WTC11 (cell line): ENCODE results near the gene KCTD20. TPM values are rescaled to one million over a fixed set of nuclear protein-coding genes. Genes with fewer than 3 reads are reported as not detected.

Source experiments
- ATAC-seq: fragments of 200-7000 bp; cut with Tn5 transposase; 2 replicates; pipeline ENCODE4 v1.10.0; 2021; ENCODE audit warnings: mild to moderate bottlenecking, moderate library complexity
- CTCF ChIA-PET: fragments of 300-600 bp; sonication (Branson Sonifier 250); formaldehyde crosslinking; loops from one replicate; lab custom pipeline; 2021; ENCODE audit warnings: antibody characterized with exemption; lab: Charles Lee
- POLR2A ChIA-PET: fragments of 350-600 bp; sonication (Branson Sonifier 250); formaldehyde crosslinking; loops from one replicate; lab custom pipeline; 2021; ENCODE audit warnings: antibody characterized with exemption; lab: Charles Lee
- DNase-seq: peaks from one replicate; pipeline ENCODE4 v3.0.0; 2021; ENCODE audit warnings: low spot score
- H3K27ac Mint-ChIP-seq: 2 replicates; pipeline ENCODE4 v1.8.0; 2021; ENCODE audit warnings: mixed read lengths
- H3K27me3 Mint-ChIP-seq: 2 replicates; pipeline ENCODE4 v1.8.0; 2021; ENCODE audit warnings: low read depth, mild to moderate bottlenecking, moderate library complexity, mixed read lengths
- H3K36me3 Mint-ChIP-seq: 2 replicates; pipeline ENCODE4 v1.8.0; 2021; ENCODE audit warnings: mixed read lengths
- H3K4me1 Mint-ChIP-seq: 2 replicates; pipeline ENCODE4 v1.8.0; 2022; ENCODE audit warnings: mixed read lengths
- H3K4me3 Mint-ChIP-seq: 2 replicates; pipeline ENCODE4 v1.8.0; 2021; ENCODE audit warnings: mild to moderate bottlenecking, moderate library complexity, mixed read lengths
- H3K9me3 Mint-ChIP-seq: 2 replicates; pipeline ENCODE4 v1.8.0; 2021; ENCODE audit warnings: mixed read lengths
- FOXP1 ChIP-seq: sonication (generic); formaldehyde crosslinking; IDR thresholded peaks from 2 replicates; pipeline ENCODE4 v1.8.0; 2022; ENCODE audit warnings: missing genetic modification reagents, mild to moderate bottlenecking, moderate library complexity, borderline replicate concordance
- GTF2I ChIP-seq: fragments of 250-450 bp; sonication (Bioruptor Pico); conservative IDR thresholded peaks from 2 replicates; pipeline ENCODE4 v1.4.0; 2021; ENCODE audit warnings: mild to moderate bottlenecking
- KAT7 ChIP-seq: sonication (generic); formaldehyde crosslinking; IDR thresholded peaks from 2 replicates; pipeline ENCODE4 v1.8.1; 2023; ENCODE audit warnings: missing genetic modification reagents, mild to moderate bottlenecking, borderline replicate concordance
- NR2C2 ChIP-seq: sonication (generic); formaldehyde crosslinking; IDR thresholded peaks from 2 replicates; pipeline ENCODE4 v1.8.0; 2022; ENCODE audit warnings: mild to moderate bottlenecking, missing genetic modification reagents
- SP1 ChIP-seq: sonication (generic); formaldehyde crosslinking; conservative IDR thresholded peaks from 2 replicates; pipeline ENCODE4 v1.8.1; 2022; ENCODE audit warnings: missing genetic modification reagents
- ZBTB21 ChIP-seq: sonication (generic); formaldehyde crosslinking; IDR thresholded peaks from 2 replicates; pipeline ENCODE4 v1.8.1; 2023; ENCODE audit warnings: mild to moderate bottlenecking, missing genetic modification reagents, borderline replicate concordance
- ZNF121 ChIP-seq: sonication (generic); formaldehyde crosslinking; IDR thresholded peaks from 2 replicates; pipeline ENCODE4 v1.8.0; 2023; ENCODE audit warnings: missing genetic modification reagents
- ZNF263 ChIP-seq: sonication (generic); formaldehyde crosslinking; IDR thresholded peaks from 2 replicates; pipeline ENCODE4 v1.8.1; 2022; ENCODE audit warnings: low read depth, mild to moderate bottlenecking, moderate library complexity, missing genetic modification reagents
- ZNF423 ChIP-seq: fragments of 250-450 bp; sonication (Bioruptor Pico); IDR thresholded peaks from 2 replicates; pipeline ENCODE4 v2.1.2; 2022; ENCODE audit warnings: mild to moderate bottlenecking, moderate library complexity
- total RNA-seq: library from RNA; stranded (reverse); gene quantifications from 3 replicates; pipeline ENCODE4 v1.2.3, GENCODE V29; 2021
- TF ChIP-seq, protein P1 (sequence below): sonication (generic); formaldehyde crosslinking; IDR thresholded peaks from 2 replicates; pipeline ENCODE4 v1.8.1; 2023; ENCODE audit warnings: mild to moderate bottlenecking, moderate library complexity, missing genetic modification reagents
- TF ChIP-seq, protein P2 (sequence below): fragments of 250-450 bp; sonication (Bioruptor Pico); IDR thresholded peaks from 2 replicates; pipeline ENCODE4 v1.8.0; 2021; ENCODE audit warnings: mild to moderate bottlenecking
- TF ChIP-seq, protein P3 (sequence below): sonication (generic); formaldehyde crosslinking; IDR thresholded peaks from 2 replicates; pipeline ENCODE4 v1.8.1; 2022; ENCODE audit warnings: missing genetic modification reagents, borderline replicate concordance
- TF ChIP-seq, protein P4 (sequence below): sonication (generic); formaldehyde crosslinking; IDR thresholded peaks from 2 replicates; pipeline ENCODE4 v1.8.1; 2022; ENCODE audit warnings: mild to moderate bottlenecking, moderate library complexity, missing genetic modification reagents
- TF ChIP-seq, protein P5 (sequence below): sonication (generic); formaldehyde crosslinking; IDR thresholded peaks from 2 replicates; pipeline ENCODE4 v1.8.1; 2023; ENCODE audit warnings: mild to moderate bottlenecking, missing genetic modification reagents, moderate library complexity
- TF ChIP-seq, protein P6 (sequence below): sonication (generic); formaldehyde crosslinking; IDR thresholded peaks from 2 replicates; pipeline ENCODE4 v1.8.0; 2023; ENCODE audit warnings: missing genetic modification reagents
- TF ChIP-seq, protein P7 (sequence below): sonication (generic); formaldehyde crosslinking; IDR thresholded peaks from 2 replicates; pipeline ENCODE4 v1.8.1; 2022; ENCODE audit warnings: mild to moderate bottlenecking, missing genetic modification reagents, moderate library complexity, borderline replicate concordance
- TF ChIP-seq, protein P8 (sequence below): fragments of 250-450 bp; sonication (Bioruptor Pico); conservative IDR thresholded peaks from 2 replicates; pipeline ENCODE4 v1.9.0; 2021; ENCODE audit warnings: mild to moderate bottlenecking
- TF ChIP-seq, protein P9 (sequence below): fragments of 250-450 bp; sonication (Bioruptor Pico); IDR thresholded peaks from 2 replicates; pipeline ENCODE4 v1.9.0; 2021; ENCODE audit warnings: mild to moderate bottlenecking, borderline replicate concordance

The KCTD20 gene
- total RNA-seq, 1 experiment from 2014 or later: 26.7 TPM

DNA sequence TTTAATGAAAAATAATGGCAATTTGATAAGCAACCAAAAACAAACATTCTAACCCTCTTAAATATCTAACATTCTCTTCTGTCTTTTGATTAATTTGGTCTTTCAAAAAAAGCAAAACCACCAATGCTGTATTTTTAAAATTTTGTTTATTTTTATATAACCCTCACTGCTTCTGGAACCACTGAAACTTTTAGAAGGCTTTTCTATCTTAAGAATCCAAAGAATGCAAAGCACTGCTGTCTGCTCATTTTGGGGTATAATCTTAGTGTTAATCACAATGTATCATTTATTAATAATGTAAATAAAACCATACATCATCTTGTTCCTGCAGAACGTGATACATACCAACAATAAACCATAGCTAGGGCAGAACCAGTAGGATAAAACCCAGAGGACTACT, 90.5 kb downstream of the KCTD20 start:
- H3K4me3 Mint-ChIP-seq: no peak overlapping the region
- H3K9me3 Mint-ChIP-seq: no peaks in the 10 kb centered on the region
- no peak overlapping the region; the same call in 1 of the 2 replicates for H3K27ac Mint-ChIP-seq
- TF ChIP-seq, protein P1, sequence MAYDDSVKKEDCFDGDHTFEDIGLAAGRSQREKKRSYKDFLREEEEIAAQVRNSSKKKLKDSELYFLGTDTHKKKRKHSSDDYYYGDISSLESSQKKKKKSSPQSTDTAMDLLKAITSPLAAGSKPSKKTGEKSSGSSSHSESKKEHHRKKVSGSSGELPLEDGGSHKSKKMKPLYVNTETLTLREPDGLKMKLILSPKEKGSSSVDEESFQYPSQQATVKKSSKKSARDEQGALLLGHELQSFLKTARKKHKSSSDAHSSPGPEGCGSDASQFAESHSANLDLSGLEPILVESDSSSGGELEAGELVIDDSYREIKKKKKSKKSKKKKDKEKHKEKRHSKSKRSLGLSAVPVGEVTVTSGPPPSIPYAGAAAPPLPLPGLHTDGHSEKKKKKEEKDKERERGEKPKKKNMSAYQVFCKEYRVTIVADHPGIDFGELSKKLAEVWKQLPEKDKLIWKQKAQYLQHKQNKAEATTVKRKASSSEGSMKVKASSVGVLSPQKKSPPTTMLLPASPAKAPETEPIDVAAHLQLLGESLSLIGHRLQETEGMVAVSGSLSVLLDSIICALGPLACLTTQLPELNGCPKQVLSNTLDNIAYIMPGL (CRISPR knock-in tag): no peak
- TF ChIP-seq KAT7 (CRISPR knock-in tag) (no peak), ZNF121 (CRISPR knock-in tag) (no peak), FOXP1 (no peak), ZNF423 (no peak), NR2C2 (CRISPR knock-in tag) (no peak), SP1 (CRISPR knock-in tag) (no peak), ZBTB21 (CRISPR knock-in tag) (no peak)
- TF ChIP-seq, protein P2, sequence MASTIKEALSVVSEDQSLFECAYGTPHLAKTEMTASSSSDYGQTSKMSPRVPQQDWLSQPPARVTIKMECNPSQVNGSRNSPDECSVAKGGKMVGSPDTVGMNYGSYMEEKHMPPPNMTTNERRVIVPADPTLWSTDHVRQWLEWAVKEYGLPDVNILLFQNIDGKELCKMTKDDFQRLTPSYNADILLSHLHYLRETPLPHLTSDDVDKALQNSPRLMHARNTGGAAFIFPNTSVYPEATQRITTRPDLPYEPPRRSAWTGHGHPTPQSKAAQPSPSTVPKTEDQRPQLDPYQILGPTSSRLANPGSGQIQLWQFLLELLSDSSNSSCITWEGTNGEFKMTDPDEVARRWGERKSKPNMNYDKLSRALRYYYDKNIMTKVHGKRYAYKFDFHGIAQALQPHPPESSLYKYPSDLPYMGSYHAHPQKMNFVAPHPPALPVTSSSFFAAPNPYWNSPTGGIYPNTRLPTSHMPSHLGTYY: no peak
- TF ChIP-seq, protein P3, sequence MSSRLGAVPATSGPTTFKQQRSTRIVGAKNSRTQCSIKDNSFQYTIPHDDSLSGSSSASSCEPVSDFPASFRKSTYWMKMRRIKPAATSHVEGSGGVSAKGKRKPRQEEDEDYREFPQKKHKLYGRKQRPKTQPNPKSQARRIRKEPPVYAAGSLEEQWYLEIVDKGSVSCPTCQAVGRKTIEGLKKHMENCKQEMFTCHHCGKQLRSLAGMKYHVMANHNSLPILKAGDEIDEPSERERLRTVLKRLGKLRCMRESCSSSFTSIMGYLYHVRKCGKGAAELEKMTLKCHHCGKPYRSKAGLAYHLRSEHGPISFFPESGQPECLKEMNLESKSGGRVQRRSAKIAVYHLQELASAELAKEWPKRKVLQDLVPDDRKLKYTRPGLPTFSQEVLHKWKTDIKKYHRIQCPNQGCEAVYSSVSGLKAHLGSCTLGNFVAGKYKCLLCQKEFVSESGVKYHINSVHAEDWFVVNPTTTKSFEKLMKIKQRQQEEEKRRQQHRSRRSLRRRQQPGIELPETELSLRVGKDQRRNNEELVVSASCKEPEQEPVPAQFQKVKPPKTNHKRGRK: no peak
- TF ChIP-seq, protein P4, sequence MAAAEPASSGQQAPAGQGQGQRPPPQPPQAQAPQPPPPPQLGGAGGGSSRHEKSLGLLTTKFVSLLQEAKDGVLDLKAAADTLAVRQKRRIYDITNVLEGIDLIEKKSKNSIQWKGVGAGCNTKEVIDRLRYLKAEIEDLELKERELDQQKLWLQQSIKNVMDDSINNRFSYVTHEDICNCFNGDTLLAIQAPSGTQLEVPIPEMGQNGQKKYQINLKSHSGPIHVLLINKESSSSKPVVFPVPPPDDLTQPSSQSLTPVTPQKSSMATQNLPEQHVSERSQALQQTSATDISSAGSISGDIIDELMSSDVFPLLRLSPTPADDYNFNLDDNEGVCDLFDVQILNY: no peak
- TF ChIP-seq, protein P5, sequence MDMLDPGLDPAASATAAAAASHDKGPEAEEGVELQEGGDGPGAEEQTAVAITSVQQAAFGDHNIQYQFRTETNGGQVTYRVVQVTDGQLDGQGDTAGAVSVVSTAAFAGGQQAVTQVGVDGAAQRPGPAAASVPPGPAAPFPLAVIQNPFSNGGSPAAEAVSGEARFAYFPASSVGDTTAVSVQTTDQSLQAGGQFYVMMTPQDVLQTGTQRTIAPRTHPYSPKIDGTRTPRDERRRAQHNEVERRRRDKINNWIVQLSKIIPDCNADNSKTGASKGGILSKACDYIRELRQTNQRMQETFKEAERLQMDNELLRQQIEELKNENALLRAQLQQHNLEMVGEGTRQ (CRISPR knock-in tag): no peak
- TF ChIP-seq, protein P6, sequence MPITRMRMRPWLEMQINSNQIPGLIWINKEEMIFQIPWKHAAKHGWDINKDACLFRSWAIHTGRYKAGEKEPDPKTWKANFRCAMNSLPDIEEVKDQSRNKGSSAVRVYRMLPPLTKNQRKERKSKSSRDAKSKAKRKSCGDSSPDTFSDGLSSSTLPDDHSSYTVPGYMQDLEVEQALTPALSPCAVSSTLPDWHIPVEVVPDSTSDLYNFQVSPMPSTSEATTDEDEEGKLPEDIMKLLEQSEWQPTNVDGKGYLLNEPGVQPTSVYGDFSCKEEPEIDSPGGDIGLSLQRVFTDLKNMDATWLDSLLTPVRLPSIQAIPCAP (CRISPR knock-in tag): no peak
- POLR2A ChIA-PET: no interaction called here
- H3K27me3 Mint-ChIP-seq: no peaks in the 10 kb centered on the region
- H3K4me1 Mint-ChIP-seq: no peaks in the 10 kb centered on the region
- DNase-seq: no peak
- H3K36me3 Mint-ChIP-seq: peaks cover 25% of the 10 kb centered on the region
- CTCF ChIA-PET: no interaction called here
- no peak for ATAC-seq

DNA sequence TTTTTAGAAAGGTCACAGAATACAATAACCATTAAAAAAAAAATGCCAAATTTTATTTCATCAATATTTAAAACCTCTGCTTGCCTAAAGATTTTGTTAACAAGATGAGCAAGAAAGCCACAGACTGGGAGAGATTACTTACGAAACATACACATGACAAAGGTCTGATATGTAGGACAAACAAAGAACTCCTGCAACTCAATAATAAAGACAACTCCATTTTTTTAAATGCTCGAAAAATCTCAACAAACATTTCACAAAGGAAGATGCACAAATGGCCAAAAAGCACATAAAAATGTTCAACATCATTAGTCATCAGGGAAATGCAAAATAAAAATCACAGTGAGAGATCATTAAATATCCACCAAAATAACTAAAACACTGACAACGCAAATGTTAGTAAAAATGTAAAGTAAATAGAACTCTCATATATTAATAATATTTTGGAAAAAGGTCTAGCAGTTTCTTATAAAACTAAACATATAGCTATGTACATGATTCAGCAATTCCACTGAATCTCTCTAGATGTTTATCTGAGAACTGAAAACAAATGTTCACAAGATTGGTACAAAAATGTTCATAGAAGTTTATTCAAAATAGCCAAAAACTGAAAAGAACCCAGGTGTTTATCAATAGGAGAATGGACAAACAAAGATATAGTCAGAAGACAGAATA, 94.2 kb downstream of the KCTD20 start:
- Mint-ChIP-seq H3K27me3 (no peaks in the 10 kb centered on the region), H3K36me3 (peaks cover 44% of the 10 kb centered on the region)
- CTCF ChIA-PET: no interaction called here
- no peak for TF ChIP-seq ZNF263
- TF ChIP-seq, protein P6 (CRISPR knock-in tag): no peak
- TF ChIP-seq, protein P7, sequence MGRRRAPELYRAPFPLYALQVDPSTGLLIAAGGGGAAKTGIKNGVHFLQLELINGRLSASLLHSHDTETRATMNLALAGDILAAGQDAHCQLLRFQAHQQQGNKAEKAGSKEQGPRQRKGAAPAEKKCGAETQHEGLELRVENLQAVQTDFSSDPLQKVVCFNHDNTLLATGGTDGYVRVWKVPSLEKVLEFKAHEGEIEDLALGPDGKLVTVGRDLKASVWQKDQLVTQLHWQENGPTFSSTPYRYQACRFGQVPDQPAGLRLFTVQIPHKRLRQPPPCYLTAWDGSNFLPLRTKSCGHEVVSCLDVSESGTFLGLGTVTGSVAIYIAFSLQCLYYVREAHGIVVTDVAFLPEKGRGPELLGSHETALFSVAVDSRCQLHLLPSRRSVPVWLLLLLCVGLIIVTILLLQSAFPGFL: no peak
- TF ChIP-seq, protein P8, sequence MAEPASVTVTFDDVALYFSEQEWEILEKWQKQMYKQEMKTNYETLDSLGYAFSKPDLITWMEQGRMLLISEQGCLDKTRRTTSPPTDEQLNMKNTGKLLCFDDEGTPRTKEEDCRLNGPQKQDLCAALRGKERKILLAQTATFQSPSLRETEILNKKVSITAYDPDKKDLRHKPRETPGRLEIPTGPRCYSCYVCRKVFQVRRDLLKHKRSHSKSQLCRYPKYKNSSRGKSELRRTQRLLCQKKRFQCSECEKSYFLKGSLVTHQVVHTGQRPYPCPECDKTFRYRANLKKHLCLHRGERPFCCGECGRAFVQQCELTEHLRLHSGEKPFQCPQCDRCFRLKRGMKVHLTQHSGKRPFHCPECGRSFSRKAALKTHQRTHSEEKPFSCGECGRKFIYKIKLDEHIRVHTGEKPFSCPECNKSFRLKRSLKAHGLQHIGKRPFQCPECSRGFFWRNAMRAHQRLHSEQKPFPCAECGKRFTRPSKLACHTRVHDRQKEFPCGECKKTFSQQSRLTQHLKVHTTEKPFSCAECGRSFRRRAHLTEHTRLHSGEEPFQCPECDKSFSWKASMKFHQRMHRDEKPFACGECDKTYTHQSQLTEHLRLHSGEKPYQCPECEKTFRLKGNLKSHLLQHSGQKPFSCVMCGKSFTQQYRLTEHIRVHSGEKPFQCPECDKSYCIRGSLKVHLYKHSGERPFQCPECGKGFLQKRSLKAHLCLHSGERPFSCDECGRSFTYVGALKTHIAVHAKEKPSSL: no peak
- no peak for TF ChIP-seq GTF2I (CRISPR knock-in tag)
- TF ChIP-seq, protein P9, sequence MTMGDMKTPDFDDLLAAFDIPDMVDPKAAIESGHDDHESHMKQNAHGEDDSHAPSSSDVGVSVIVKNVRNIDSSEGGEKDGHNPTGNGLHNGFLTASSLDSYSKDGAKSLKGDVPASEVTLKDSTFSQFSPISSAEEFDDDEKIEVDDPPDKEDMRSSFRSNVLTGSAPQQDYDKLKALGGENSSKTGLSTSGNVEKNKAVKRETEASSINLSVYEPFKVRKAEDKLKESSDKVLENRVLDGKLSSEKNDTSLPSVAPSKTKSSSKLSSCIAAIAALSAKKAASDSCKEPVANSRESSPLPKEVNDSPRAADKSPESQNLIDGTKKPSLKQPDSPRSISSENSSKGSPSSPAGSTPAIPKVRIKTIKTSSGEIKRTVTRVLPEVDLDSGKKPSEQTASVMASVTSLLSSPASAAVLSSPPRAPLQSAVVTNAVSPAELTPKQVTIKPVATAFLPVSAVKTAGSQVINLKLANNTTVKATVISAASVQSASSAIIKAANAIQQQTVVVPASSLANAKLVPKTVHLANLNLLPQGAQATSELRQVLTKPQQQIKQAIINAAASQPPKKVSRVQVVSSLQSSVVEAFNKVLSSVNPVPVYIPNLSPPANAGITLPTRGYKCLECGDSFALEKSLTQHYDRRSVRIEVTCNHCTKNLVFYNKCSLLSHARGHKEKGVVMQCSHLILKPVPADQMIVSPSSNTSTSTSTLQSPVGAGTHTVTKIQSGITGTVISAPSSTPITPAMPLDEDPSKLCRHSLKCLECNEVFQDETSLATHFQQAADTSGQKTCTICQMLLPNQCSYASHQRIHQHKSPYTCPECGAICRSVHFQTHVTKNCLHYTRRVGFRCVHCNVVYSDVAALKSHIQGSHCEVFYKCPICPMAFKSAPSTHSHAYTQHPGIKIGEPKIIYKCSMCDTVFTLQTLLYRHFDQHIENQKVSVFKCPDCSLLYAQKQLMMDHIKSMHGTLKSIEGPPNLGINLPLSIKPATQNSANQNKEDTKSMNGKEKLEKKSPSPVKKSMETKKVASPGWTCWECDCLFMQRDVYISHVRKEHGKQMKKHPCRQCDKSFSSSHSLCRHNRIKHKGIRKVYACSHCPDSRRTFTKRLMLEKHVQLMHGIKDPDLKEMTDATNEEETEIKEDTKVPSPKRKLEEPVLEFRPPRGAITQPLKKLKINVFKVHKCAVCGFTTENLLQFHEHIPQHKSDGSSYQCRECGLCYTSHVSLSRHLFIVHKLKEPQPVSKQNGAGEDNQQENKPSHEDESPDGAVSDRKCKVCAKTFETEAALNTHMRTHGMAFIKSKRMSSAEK (CRISPR knock-in tag): no peak

More for the DNA sequence above, 94.2 kb downstream of the KCTD20 start:
- no peak for ATAC-seq
- POLR2A ChIA-PET: no interaction called here
- H3K27ac Mint-ChIP-seq: no peak overlapping the region
- DNase-seq: no peak
- H3K4me3 Mint-ChIP-seq: no peak overlapping the region
- no peaks in the 10 kb centered on the region for H3K4me1 Mint-ChIP-seq
- H3K9me3 Mint-ChIP-seq: no peaks in the 10 kb centered on the region
